HFFc6 (cell line): ENCODE data around the gene C1orf87. TPM values are rescaled to one million over a fixed set of nuclear protein-coding genes. Genes with fewer than 3 reads are reported as not detected.

Experiments used
- DNase-seq: peaks from one replicate; pipeline ENCODE4 v3.0.0-alpha.2; 2018
- H3K27ac Mint-ChIP-seq: 2 replicates; pipeline ENCODE4 v1.8.0; 2020; ENCODE audit warnings: mild to moderate bottlenecking, mixed read lengths
- H3K27me3 Mint-ChIP-seq: 2 replicates; pipeline ENCODE4 v1.8.0; 2021; ENCODE audit warnings: mild to moderate bottlenecking, moderate library complexity, mixed read lengths; ENCODE audit not compliant: insufficient read depth
- H3K36me3 Mint-ChIP-seq: 2 replicates; pipeline ENCODE4 v1.8.0; 2021; ENCODE audit warnings: low read depth, mixed read lengths
- H3K4me1 Mint-ChIP-seq: 2 replicates; pipeline ENCODE4 v1.8.0; 2020; ENCODE audit warnings: low read depth, mixed read lengths
- H3K4me3 Mint-ChIP-seq: 2 replicates; pipeline ENCODE4 v1.8.0; 2020; ENCODE audit warnings: mild to moderate bottlenecking, moderate library complexity, mixed read lengths
- H3K9me3 Mint-ChIP-seq: 2 replicates; pipeline ENCODE4 v1.8.0; 2020; ENCODE audit warnings: mild to moderate bottlenecking, mixed read lengths
- total RNA-seq, 6 experiments: library from RNA; stranded (reverse); fragmentation: NEBNext Ultra II Directional; extraction: Animal tissue kit (Norgen Biotek cat#: 25700); gene quantifications; 2 replicates in 1 of 6; 3 replicates in 5 of 6; pipeline ENCODE4 v1.2.3, GENCODE V29; 2021
- TF ChIP-seq, protein P1 (sequence below): fragments of 200-600 bp; sonication (generic); IDR thresholded peaks from 2 replicates; pipeline ENCODE4 v1.5.0; 2021; ENCODE audit warnings: antibody characterized with exemption, mild to moderate bottlenecking

C1orf87 gene
- total RNA-seq, 6 experiments from 2014 or later: not detected

DNA sequence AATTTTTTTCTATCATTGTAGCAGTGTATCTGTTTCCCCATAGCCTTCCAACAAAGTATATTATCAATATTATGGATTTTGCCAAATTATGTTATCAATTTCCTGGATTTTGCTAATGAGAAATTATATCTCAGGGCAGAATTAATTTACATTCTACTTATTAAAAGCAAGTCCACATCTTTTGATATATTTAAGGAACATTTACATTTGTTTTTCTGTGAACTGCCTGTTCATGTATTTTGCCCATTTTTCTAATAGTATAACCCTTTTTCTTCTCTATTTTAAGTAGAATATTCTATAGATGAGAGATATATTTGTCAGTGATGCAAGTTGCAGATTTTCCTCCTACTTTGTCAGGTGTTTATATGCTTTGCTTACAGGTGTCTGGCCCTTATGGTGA lies 24.4 kb downstream of the C1orf87 start:
- no peak overlapping the region for H3K4me3 Mint-ChIP-seq
- TF ChIP-seq, protein P1, sequence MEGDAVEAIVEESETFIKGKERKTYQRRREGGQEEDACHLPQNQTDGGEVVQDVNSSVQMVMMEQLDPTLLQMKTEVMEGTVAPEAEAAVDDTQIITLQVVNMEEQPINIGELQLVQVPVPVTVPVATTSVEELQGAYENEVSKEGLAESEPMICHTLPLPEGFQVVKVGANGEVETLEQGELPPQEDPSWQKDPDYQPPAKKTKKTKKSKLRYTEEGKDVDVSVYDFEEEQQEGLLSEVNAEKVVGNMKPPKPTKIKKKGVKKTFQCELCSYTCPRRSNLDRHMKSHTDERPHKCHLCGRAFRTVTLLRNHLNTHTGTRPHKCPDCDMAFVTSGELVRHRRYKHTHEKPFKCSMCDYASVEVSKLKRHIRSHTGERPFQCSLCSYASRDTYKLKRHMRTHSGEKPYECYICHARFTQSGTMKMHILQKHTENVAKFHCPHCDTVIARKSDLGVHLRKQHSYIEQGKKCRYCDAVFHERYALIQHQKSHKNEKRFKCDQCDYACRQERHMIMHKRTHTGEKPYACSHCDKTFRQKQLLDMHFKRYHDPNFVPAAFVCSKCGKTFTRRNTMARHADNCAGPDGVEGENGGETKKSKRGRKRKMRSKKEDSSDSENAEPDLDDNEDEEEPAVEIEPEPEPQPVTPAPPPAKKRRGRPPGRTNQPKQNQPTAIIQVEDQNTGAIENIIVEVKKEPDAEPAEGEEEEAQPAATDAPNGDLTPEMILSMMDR: no peak
- H3K27me3 Mint-ChIP-seq: no peaks in the 10 kb centered on the region; the same call in 1 of the 2 replicates
- DNase-seq: no peak
- H3K9me3 Mint-ChIP-seq: peaks cover 14% of the 10 kb centered on the region; the same call in 1 of the 2 replicates
- H3K27ac Mint-ChIP-seq: no peak overlapping the region
- no peaks in the 10 kb centered on the region for H3K36me3 Mint-ChIP-seq
- H3K4me1 Mint-ChIP-seq: no peaks in the 10 kb centered on the region

DNA sequence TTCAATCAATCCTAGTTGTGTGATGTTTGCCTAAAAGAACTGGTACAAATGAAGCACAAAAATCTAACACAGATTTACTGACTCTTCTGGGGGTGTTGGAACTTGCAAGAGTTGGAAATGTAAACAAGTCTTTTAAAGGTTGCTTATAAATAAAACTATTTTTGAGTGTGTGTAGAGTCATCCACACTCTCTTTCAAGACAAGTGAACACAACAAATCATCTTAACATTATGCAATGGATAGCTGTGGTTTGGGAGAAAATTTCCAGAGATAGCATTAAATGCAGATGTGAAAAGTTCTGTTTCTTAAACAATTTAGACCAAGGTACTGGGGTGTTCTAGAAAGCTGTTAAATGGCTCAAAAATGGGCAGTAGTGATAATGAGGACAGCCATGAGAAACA lies 28.7 kb downstream of the C1orf87 start:
- Mint-ChIP-seq H3K27ac (no peak overlapping the region), H3K4me3 (no peak overlapping the region), H3K4me1 (no peaks in the 10 kb centered on the region), H3K27me3 (no peaks in the 10 kb centered on the region), H3K9me3 (peaks cover 13% of the 10 kb centered on the region; the same call in 1 of the 2 replicates), H3K36me3 (no peaks in the 10 kb centered on the region)
- DNase-seq: no peak
- TF ChIP-seq, protein P1: no peak

DNA sequence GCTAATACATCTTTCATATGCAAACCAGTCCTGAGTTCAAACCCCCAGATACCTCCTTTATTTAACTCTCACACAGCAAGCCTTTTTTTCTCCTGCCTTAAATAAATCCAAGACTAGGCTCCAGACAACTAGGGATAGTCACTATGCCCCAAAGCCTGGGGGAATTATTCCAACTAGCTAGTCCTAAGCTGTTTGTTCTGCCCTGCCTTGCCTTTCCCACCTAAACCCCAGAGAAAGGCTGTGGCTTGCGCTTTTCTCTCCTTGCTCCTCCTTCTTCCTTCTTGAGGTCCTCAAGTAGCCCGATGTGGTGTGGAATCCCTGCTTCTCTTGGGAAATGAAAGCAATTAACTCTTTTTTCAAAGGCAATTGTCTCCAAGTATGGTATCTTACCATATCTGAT lies 31.8 kb downstream of the C1orf87 start:
- no peak for DNase-seq
- Mint-ChIP-seq H3K27ac (no peak overlapping the region), H3K9me3 (peaks cover 4% of the 10 kb centered on the region; the same call in 1 of the 2 replicates), H3K4me1 (no peaks in the 10 kb centered on the region), H3K4me3 (no peak overlapping the region), H3K36me3 (no peaks in the 10 kb centered on the region), H3K27me3 (no peaks in the 10 kb centered on the region)
- TF ChIP-seq, protein P1: no peak

DNA sequence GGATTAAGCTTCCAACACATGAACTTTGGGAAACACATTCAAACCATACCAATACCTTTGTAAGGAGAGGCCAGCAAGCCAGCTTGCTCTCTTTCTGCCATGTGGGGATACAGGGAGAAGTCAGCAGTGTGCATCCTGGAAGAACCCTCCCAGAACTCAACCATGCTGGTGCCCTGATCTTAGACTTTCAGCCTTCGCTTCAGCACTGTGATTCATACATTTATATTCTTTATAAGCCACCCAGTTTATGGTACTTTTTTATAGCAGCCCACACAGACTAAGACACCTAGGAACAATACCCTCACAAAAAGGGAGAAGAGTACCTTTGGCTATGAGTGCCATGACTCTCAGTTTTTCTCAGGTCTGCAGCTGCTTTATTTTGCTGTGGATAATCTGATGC lies 35.9 kb downstream of the C1orf87 start:
- Mint-ChIP-seq H3K27me3 (no peaks in the 10 kb centered on the region; the same call in 1 of the 2 replicates), H3K9me3 (peaks cover under 1% of the 10 kb centered on the region; the same call in 1 of the 2 replicates)
- TF ChIP-seq, protein P1: no peak

DNA sequence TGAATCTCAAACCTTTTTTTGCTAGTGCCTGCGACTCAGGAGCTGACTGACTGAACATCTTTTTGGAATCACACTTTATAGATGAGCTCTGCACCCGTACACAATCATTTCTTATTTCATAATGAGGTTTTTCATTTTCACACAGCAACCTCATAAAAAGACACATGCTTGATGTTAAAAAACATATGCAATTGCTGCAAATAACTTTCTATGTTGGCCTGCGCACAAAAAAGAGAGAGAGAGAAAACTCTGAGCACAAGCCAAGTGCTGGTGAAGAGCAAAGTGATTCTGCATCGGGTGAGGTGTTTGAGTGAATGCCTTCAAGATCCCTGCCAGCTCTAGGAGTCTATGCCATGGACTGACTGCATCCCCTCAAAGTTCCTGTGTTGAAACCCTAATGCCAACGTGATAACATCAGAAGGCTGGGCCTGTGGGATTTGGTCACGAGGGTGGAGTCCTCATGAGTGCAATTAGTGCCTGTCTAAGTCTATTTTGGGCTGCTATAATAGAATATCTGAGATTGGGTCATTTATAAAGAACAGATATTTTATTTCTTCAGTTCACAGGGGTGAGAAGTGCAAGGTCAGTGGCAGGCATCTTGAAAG lies 36.6 kb downstream of the C1orf87 start:
- H3K4me1 Mint-ChIP-seq: no peaks in the 10 kb centered on the region
- H3K27me3 Mint-ChIP-seq: no peaks in the 10 kb centered on the region; the same call in 1 of the 2 replicates
- no peaks in the 10 kb centered on the region for H3K36me3 Mint-ChIP-seq
- TF ChIP-seq, protein P1: no peak
- DNase-seq: no peak
- no peak overlapping the region for H3K27ac Mint-ChIP-seq
- H3K9me3 Mint-ChIP-seq: no peaks in the 10 kb centered on the region; the same call in 1 of the 2 replicates
- H3K4me3 Mint-ChIP-seq: no peak overlapping the region

More for the DNA sequence above, 35.9 kb downstream of the C1orf87 start:
- Mint-ChIP-seq H3K27ac (no peak overlapping the region), H3K4me1 (no peaks in the 10 kb centered on the region), H3K4me3 (no peak overlapping the region), H3K36me3 (no peaks in the 10 kb centered on the region)
- DNase-seq: no peak
